Measurements from ENCODE around the gene IL17RB. TPM values are rescaled to one million over a fixed set of nuclear protein-coding genes. Genes with fewer than 3 reads are reported as not detected.

The IL17RB gene
- total and polyA plus RNA-seq, 8 donors, result 4.0 to 18.8 (median 6.6) TPM

DNA sequence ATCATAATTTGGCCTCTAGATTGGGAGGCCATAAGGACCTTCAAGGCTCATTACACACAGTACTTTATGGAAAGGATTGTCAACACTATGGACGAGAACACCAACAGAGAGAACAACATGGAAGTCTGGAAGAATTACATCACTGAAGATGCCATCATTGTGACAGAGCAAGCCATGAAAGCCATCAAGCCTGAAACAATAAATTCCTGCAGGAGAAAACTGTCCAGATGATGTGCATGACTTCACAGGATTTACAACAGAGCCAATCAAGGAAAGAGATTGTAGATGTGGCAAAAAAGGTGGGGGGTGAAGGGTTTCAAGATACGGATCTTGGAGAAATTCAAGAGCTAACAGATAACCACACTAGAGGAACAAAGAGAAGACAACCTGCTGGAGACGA lies 15.9 kb downstream of the IL17RB start:
- FAIRE-seq (no peak), ATAC-seq (no peak), DNase-seq (no peak)
- intact Hi-C loops (cut with DNase I), result no loop called here
- Histone ChIP-seq H3K36me3 (peaks cover 0 to 20% (median 8%) of the 10 kb centered on the region in 3 donors), H3K27ac (no peak overlapping the region), H3K27me3 (no peaks in the 10 kb centered on the region), H3K4me1 (no peaks in the 10 kb centered on the region), H3K9me3 (no peaks in the 10 kb centered on the region), H3K4me3 (no peak overlapping the region)
- WGBS, 2 donors, result 90 to 94% methylated on average over 3 of the region's 3 CpGs
- TF ChIP-seq, protein P1, sequence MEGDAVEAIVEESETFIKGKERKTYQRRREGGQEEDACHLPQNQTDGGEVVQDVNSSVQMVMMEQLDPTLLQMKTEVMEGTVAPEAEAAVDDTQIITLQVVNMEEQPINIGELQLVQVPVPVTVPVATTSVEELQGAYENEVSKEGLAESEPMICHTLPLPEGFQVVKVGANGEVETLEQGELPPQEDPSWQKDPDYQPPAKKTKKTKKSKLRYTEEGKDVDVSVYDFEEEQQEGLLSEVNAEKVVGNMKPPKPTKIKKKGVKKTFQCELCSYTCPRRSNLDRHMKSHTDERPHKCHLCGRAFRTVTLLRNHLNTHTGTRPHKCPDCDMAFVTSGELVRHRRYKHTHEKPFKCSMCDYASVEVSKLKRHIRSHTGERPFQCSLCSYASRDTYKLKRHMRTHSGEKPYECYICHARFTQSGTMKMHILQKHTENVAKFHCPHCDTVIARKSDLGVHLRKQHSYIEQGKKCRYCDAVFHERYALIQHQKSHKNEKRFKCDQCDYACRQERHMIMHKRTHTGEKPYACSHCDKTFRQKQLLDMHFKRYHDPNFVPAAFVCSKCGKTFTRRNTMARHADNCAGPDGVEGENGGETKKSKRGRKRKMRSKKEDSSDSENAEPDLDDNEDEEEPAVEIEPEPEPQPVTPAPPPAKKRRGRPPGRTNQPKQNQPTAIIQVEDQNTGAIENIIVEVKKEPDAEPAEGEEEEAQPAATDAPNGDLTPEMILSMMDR (IDR thresholded peaks at IDR 0.05), result no peak

DNA sequence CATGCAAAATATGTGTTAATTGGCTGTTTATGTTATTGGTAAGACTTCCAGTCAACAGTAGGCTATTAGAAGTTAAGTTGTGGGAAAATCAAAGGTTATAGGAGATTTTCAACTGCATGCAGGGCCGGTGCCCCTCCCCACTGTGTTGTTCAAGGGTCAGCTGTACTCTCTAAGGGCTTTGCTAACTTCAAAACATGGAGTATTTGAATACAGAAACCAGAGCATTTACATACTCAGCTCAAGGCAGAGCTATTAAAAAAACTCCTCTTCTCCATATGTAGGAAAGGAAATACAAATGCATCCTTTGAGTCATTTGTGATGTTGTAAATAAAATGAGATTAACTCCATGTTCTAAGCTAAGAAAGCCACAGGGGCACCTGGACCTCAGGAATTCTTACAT lies 16.8 kb downstream of the IL17RB start:
- no peak overlapping the region for H3K4me3 ChIP-seq
- no peaks in the 10 kb centered on the region for H3K4me1 ChIP-seq
- DNase-seq, result no peak
- H3K9me3 ChIP-seq, result no peaks in the 10 kb centered on the region
- 92 to 96% methylated on average over 1 of the region's 1 CpG for WGBS, 2 donors
- H3K27me3 ChIP-seq, result no peaks in the 10 kb centered on the region
- TF ChIP-seq, protein P1 (IDR thresholded peaks at IDR 0.05), result no peak
- intact Hi-C loops (cut with DNase I), result no loop called here
- peaks cover 0 to 20% (median 8%) of the 10 kb centered on the region in 3 donors for H3K36me3 ChIP-seq
- H3K27ac ChIP-seq, result no peak overlapping the region
- no peak for FAIRE-seq
- ATAC-seq, result no peak

DNA sequence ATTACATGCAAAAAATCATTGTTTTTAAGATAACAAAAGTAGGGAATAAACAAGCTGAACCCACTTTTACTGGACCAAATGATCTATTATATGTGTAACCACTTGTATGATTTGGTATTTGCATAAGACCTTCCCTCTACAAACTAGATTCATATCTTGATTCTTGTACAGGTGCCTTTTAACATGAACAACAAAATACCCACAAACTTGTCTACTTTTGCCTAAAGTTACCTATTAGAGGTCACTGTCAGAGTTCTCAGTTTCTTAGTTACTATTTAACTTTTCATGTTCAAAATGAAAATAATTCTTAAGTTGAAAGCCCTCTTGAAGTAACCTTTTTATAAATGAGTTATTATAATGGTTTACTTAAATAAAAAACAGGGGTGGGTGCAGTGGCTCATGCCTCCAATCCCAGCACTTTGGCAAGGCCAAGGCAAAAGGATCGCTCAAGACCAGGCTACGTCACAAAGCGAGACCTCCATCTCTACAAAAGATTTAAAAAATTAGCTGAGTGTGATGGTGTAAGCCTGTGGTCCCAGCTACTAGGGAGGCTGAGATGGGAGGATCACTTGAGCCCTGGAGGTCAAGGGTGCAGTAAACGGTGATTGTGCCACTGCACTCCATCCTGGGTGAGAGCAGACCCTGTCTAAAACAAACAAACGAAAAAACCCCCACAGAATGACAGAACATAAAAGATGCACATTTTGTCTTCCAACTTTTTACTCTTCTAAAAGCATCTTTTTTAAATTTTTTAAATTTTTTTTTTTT lies 19.5 kb downstream of the IL17RB start:
- Histone ChIP-seq H3K4me1 (no peaks in the 10 kb centered on the region), H3K27ac (no peak overlapping the region), H3K9me3 (no peaks in the 10 kb centered on the region), H3K36me3 (peaks cover 0 to 16% (median 14%) of the 10 kb centered on the region in 3 donors), H3K27me3 (no peaks in the 10 kb centered on the region), H3K4me3 (no peak overlapping the region)
- no peak for DNase-seq
- TF ChIP-seq, protein P1 (IDR thresholded peaks at IDR 0.05), result no peak
- intact Hi-C loops (cut with DNase I), result no loop called here
- no peak for FAIRE-seq
- 85 to 86% methylated on average over 5 of the region's 5 CpGs for WGBS, 2 donors
- no peak for ATAC-seq

DNA sequence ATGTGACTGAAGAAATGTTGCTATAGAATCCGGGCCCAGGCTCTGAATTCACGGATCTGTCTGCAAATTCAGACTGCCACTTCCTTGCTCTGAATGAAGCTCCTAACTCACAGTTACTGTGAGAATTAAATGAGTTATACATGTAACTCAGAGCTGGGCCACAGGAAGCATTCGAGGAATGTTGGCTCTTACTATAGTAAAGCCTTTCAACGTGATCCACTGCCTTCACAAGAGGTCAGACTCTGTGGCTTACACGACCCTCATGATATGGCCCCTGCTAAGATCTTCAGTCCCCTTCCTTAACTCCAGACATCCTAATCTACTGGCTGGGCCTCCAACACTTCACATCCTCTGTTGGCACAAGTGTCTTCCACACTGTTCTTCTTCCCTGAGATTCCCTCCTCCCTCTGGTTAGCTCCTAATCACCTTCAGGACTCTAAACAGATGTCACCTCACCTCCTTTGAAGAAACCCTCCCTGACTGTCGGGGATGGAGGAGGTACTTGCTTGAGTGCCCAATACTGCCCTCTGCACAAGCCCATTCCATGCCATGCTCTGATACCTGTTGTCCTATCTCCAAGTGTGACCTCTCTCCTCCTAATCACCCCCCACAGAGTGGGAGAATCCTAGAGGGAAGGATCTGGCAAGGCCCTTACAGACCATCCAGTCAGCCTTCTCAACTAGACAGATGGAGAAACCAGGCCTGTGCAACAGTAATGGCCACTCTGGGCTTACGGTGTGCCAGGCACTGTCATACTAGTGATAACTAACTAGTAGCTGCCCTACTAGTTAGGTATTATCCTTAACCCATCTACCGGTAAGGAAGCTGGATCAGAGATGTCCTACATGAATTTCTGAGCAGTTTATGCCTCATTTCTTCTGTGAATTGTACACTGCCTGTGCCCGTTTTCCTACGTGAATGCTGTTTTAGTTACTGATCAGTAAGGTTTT lies 34.3 kb downstream of the IL17RB start:
- DNase-seq (no peak), ATAC-seq (peak in 1 of 4 donors; percentile 7), FAIRE-seq (no peak)
- no peaks in the 10 kb centered on the region for H3K27me3 ChIP-seq
- H3K4me3 ChIP-seq, result peak overlapping the region; percentile 75 to 96 (median 86)
- peaks cover 0 to 14% (median 0%) of the 10 kb centered on the region in 3 donors for H3K4me1 ChIP-seq
- intact Hi-C loops (cut with DNase I), result no loop called here
- peaks cover 0 to 58% (median 31%) of the 10 kb centered on the region in 3 donors for H3K36me3 ChIP-seq
- peak overlapping the region in 2 of 4 donors; percentile 85 for H3K27ac ChIP-seq
- TF ChIP-seq, protein P1 (IDR thresholded peaks at IDR 0.05), result no peak
- H3K9me3 ChIP-seq, result no peaks in the 10 kb centered on the region
- 37 to 49% methylated on average over 10 of the region's 10 CpGs for WGBS, 2 donors
